Left lung (tissue), 10 donors: ENCODE data around the gene DENND1A. TPM values are rescaled to one million over a fixed set of nuclear protein-coding genes. Genes with fewer than 3 reads are reported as not detected.

ENCODE experiments used
- ATAC-seq: fragments of 200-7000 bp; cut with Tn5 transposase; one replicate; pipeline ENCODE4 v1.9.1; 2020; ENCODE audit warnings: moderate library complexity
- DNase-seq, 4 donors: peaks; one replicate each; pipeline ENCODE4 v3.0.0-alpha.2; 2013 to 2020
- H3K27ac ChIP-seq, 2 donors: fragments of 200-600 bp; sonication (generic) in 1 of 2; one replicate each; pipeline versions ENCODE4 v1.5.0 to v1.8.0; 2020 to 2021
- H3K27me3 ChIP-seq, 2 donors: fragments of 200-600 bp; sonication (generic) in 1 of 2; one replicate each; pipeline versions ENCODE4 v1.5.0 to v1.8.0; 2020 to 2021
- H3K36me3 ChIP-seq, 2 donors: fragments of 200-600 bp; sonication (generic) in 1 of 2; one replicate each; pipeline versions ENCODE4 v1.5.0 to v1.8.0; 2020 to 2021
- H3K4me1 ChIP-seq, 2 donors: fragments of 200-600 bp; one replicate each; pipeline ENCODE4 v1.8.0; 2021
- H3K4me3 ChIP-seq, 2 donors: fragments of 200-600 bp; sonication (generic) in 1 of 2; one replicate each; pipeline versions ENCODE4 v1.5.0 to v1.8.0; 2020 to 2021; ENCODE audit warnings: mild to moderate bottlenecking in 1 of 2
- H3K9me3 ChIP-seq, 2 donors: fragments of 200-600 bp; sonication (generic) in 1 of 2; one replicate each; pipeline versions ENCODE4 v1.5.0 to v1.8.0; 2020 to 2021
- intact Hi-C, 2 donors: fragments of 100-400 bp; cut with DNase I; formaldehyde crosslinking; loops; one replicate each; pipeline versions ENCODE4 v1.11.2 to v1.14.2; 2022
- polyA plus RNA-seq, 6 donors: library from polyadenylated mRNA; unstranded; fragments of 120-200 nt; gene quantifications; one replicate each; pipeline ENCODE4 v1.2.1, GENCODE V29; 2013; ENCODE audit not compliant: insufficient read length in 6 of 6
- total RNA-seq, 2 donors: library from RNA; stranded (reverse); fragmentation: NEBNext Ultra II Directional; extraction: Animal tissue kit (Norgen Biotek cat#: 25700); gene quantifications; one replicate each; pipeline ENCODE4 v1.2.1, GENCODE V29; 2021
- TF ChIP-seq, protein P1 (sequence below), 2 donors: fragments of 200-600 bp; sonication (generic) in 1 of 2; IDR thresholded peaks; one replicate each; pipeline versions ENCODE4 v1.5.0 to v1.8.0; 2021; ENCODE audit warnings: antibody characterized with exemption in 2 of 2
- donor health status: DM: no; HTN: yes; CAD: no.
- donor health status: DM: no; HTN: no; CAD: no.

DENND1A gene
- total and polyA plus RNA-seq, 8 donors: 8.3 to 23.2 (median 9.7) TPM

DNA sequence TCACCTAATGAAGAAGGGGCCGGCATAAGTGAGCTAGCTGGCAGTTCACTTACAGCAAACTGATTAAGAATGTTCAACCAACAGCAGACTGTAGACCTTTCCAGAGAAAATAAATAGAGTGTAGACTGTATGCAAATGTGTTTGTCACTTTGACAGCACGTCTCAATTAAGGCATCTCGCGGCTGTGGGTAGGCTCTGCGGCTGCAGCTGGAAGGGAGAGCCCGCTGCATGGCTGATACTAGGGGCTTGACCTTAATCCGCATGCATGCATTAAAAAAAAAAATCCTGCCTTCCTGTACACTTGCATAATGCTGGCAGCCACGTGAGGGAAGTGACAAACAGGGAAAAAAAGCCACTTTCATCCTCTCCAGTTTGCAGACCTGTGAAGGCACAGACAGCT lies 491.6 kb downstream of the DENND1A start:
- intact Hi-C loops: no loop called here
- DNase-seq (no peak), ATAC-seq (no peak)
- Histone ChIP-seq H3K4me1 (no peaks in the 10 kb centered on the region), H3K27me3 (no peaks in the 10 kb centered on the region), H3K36me3 (peaks cover 0 to 75% of the 10 kb centered on the region in 2 donors), H3K4me3 (no peak overlapping the region), H3K9me3 (no peaks in the 10 kb centered on the region), H3K27ac (no peak overlapping the region)
- TF ChIP-seq, protein P1, sequence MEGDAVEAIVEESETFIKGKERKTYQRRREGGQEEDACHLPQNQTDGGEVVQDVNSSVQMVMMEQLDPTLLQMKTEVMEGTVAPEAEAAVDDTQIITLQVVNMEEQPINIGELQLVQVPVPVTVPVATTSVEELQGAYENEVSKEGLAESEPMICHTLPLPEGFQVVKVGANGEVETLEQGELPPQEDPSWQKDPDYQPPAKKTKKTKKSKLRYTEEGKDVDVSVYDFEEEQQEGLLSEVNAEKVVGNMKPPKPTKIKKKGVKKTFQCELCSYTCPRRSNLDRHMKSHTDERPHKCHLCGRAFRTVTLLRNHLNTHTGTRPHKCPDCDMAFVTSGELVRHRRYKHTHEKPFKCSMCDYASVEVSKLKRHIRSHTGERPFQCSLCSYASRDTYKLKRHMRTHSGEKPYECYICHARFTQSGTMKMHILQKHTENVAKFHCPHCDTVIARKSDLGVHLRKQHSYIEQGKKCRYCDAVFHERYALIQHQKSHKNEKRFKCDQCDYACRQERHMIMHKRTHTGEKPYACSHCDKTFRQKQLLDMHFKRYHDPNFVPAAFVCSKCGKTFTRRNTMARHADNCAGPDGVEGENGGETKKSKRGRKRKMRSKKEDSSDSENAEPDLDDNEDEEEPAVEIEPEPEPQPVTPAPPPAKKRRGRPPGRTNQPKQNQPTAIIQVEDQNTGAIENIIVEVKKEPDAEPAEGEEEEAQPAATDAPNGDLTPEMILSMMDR (IDR thresholded peaks at IDR 0.05): no peak

DNA sequence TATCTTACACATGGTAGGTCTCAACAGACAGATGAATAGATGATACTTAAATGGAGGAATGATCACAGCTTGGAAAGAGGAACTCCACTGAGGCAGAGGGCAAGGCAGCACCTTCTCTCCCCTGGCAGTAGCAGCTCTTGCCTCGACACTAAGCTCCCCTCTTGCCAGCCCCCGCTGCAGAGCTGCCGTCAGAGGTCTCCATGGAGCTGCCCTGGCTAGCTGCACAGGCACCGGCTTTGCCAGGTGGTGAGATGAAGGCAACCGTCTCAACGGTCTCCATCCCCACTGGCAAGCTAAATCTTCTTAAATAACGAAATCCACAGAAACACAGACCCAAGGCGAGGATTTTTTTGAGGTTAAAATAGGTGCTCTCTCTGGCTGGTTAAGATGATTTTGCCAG lies 492.7 kb downstream of the DENND1A start:
- TF ChIP-seq, protein P1 (IDR thresholded peaks at IDR 0.05): no peak
- DNase-seq: no peak
- ATAC-seq: no peak
- Histone ChIP-seq H3K27me3 (no peaks in the 10 kb centered on the region), H3K4me3 (no peak overlapping the region), H3K27ac (no peak overlapping the region), H3K36me3 (peaks cover 0 to 78% of the 10 kb centered on the region in 2 donors), H3K9me3 (no peaks in the 10 kb centered on the region), H3K4me1 (no peaks in the 10 kb centered on the region)
- intact Hi-C loops: no loop called here

DNA sequence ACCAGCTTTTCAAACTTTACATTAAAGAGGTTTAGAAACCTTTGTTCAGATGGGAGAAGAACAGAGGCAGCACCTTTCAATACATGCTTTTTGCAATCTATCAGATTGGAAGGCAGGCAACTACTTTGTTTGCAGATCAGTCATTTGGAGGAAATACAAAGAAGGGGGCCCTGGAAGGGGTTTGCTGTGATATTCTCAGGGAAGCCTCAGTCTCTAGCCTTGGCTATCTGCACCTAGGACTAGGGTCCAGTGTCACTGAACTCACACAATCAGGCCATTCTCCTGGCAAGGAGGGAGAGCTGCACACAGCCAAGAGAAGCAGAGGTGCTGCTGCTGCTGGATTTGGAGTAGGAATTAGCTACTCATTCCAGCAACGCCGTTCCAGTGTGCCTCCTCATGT lies 494.5 kb downstream of the DENND1A start:
- H3K36me3 ChIP-seq: peaks cover 0 to 85% of the 10 kb centered on the region in 2 donors
- H3K27ac ChIP-seq: no peak overlapping the region
- no peak overlapping the region for H3K4me3 ChIP-seq
- no peaks in the 10 kb centered on the region for H3K4me1 ChIP-seq
- TF ChIP-seq, protein P1 (IDR thresholded peaks at IDR 0.05): no peak
- no peaks in the 10 kb centered on the region for H3K9me3 ChIP-seq
- ATAC-seq (no peak), DNase-seq (no peak)
- intact Hi-C loops: no loop called here
- H3K27me3 ChIP-seq: no peaks in the 10 kb centered on the region

DNA sequence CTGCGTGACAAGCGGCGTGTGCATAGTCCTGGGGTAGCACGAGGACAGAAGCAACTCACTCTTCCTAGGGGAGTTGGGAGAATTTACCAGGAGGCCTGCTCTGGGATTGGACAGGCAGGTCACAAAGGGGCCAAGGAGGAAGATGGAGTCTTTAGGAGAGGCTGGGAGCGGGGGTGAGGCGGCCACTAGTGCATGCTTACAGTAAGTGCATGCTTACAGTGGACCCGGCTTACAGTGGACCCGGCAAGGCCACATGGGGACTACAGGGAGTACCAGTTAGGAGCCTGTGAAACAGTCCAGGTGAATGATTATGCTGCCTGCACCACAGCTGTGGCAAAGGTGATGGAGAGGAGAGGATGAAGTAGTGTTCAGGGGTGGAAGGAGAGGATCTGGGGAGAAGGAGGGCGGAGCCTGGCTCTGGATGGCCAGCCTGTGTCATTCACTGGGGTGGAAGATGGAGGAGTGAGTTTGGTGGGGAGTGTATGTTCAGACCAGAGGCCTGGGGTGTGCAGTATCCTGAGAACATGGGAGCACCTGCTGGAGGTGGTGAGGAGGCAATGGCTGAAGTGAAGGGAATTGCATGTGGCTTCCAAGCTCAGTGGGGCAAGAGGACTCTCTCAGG lies 495.2 kb downstream of the DENND1A start:
- TF ChIP-seq, protein P1 (IDR thresholded peaks at IDR 0.05): no peak
- Histone ChIP-seq H3K36me3 (peaks cover 0 to 83% of the 10 kb centered on the region in 2 donors), H3K4me1 (no peaks in the 10 kb centered on the region), H3K27ac (no peak overlapping the region), H3K27me3 (no peaks in the 10 kb centered on the region), H3K4me3 (no peak overlapping the region), H3K9me3 (no peaks in the 10 kb centered on the region)
- ATAC-seq: no peak
- intact Hi-C loops: no loop called here
- DNase-seq: no peak

DNA sequence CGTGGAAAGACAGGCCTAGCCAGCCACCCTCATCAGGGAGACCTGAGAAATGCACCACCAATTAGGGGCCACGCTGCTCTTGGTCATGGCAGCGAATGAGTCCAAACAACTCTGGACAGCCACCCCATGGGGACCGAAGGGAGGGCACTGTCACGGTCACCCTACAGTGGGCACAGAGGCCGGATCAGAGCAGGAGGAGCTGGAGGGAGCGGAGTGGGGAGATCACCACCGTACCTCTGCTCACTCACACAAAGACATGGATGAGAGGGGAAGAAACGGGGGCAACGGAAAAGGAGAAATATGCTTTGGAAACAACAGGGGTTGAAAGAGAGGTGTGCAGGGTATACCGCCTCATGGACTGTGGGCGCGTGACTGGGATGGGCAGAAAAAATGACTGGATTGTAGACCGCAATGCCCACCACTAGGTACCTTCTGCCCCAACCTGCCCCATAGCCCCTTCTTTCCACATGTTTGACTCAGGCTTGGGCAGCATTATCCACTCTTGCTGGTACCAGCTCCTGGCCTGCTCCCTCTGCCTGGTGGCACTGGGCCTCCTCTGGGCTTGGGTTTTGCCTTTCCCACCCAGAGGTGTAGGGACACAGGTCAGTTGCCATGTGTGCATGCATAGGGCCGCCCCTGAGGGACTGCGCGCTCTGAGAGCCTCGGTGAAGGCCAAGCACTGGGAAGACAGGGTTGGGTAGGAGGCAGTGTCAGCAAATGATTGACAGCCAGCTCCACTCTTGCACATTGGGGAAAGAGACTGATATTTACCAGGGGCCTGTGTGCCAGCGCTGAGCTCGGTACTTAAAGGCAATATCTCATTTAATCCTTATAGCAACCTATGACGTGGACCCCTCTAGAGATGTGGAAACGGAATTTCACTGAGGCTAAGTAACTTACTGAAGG lies 497.3 kb downstream of the DENND1A start:
- DNase-seq (no peak), ATAC-seq (no peak)
- peaks cover 0 to 4% of the 10 kb centered on the region in 2 donors for H3K9me3 ChIP-seq
- no peak overlapping the region for H3K27ac ChIP-seq
- peaks cover 0 to 68% of the 10 kb centered on the region in 2 donors for H3K36me3 ChIP-seq
- no peaks in the 10 kb centered on the region for H3K4me1 ChIP-seq
- no peak overlapping the region for H3K4me3 ChIP-seq
- no peaks in the 10 kb centered on the region for H3K27me3 ChIP-seq
- TF ChIP-seq, protein P1 (IDR thresholded peaks at IDR 0.05): no peak
- intact Hi-C loops: no loop called here
